Measurements from ENCODE around the gene ANGPT4. TPM values are rescaled to one million over a fixed set of nuclear protein-coding genes. Genes with fewer than 3 reads are reported as not detected.
"Not testable (repeated sequence)": the region's sequence is repeated elsewhere in the genome, so short reads cannot be mapped to it uniquely, and the experiment has no call there.

Gene ANGPT4
- total RNA-seq, 2 experiments from 2014 or later: not detected

DNA sequence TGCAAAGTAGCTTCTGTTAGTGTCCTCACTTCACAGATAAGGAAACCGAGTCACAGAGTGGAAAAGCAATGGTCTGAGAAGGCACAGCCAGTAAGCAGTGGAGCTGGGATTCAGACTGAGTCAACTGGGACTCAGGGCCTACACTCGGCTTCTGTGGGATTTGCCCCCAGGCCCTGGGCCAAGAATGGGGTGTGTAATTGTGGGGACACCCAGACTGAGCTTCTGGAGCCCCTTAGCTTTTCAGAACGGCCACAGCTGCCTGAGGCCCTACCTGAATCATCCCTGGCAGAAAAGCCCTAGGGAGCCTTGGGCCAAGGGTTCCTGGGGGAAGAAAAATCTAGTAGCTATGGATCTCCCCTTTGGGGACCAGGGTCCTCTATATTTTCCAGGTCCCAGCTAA is 6.5 kb downstream of the ANGPT4 start:
- ATAC-seq (ENCODE audit: low read depth) (no peak), DNase-seq (no peak)
- H3K4me1 Mint-ChIP-seq: peaks cover 6% of the 10 kb centered on the region
- no peak overlapping the region for H3K27ac Mint-ChIP-seq
- H3K36me3 Mint-ChIP-seq: no peaks in the 10 kb centered on the region
- peaks cover 2% of the 10 kb centered on the region for H3K27me3 Mint-ChIP-seq
- H3K9me3 Mint-ChIP-seq: no peaks in the 10 kb centered on the region
- no peak overlapping the region for H3K4me3 Mint-ChIP-seq
- POLR2A ChIA-PET: no interaction called here

GRCh38 chr20:906703-907270 is 9.3 kb downstream of the ANGPT4 start:
- Mint-ChIP-seq H3K27ac (no peak overlapping the region), H3K4me3 (no peak overlapping the region)

DNA sequence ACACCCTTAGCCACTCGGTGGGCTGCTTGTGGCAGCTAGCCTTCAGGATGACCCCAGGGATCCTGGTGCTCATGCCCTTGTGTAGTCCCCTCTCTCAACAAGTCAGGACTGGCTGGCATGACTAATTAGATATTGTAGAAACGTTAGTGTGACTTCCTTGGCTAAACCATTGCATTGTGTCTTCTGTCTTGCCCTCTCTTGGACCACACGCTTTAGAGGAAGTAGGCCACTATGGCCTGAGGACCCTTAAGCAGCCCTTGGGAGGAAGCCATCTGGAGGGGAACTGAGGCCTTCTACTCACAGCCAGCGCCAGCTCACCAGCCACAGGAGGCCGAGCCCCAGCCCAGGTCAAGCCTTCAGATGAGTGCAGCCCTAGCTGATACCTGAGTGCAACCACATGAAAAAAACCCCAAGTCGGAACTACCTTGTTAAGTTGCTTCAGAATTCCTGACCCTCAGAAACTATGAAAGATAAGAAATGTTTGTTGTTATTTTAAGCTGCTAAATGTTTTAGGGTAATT is 10.1 kb downstream of the ANGPT4 start:
- H3K4me1 Mint-ChIP-seq: peaks cover 9% of the 10 kb centered on the region
- ATAC-seq (ENCODE audit: low read depth) (no peak), DNase-seq (no peak)
- POLR2A ChIA-PET: no interaction called here
- H3K36me3 Mint-ChIP-seq: no peaks in the 10 kb centered on the region
- no peaks in the 10 kb centered on the region for H3K27me3 Mint-ChIP-seq
- H3K4me3 Mint-ChIP-seq: no peak overlapping the region
- H3K9me3 Mint-ChIP-seq: no peaks in the 10 kb centered on the region
- no peak overlapping the region for H3K27ac Mint-ChIP-seq

More at GRCh38 chr20:906703-907270, 9.3 kb downstream of the ANGPT4 start:
- H3K36me3 Mint-ChIP-seq: no peaks in the 10 kb centered on the region
- POLR2A ChIA-PET: no interaction called here
- H3K4me1 Mint-ChIP-seq: peaks cover 9% of the 10 kb centered on the region
- DNase-seq (no peak), ATAC-seq (ENCODE audit: low read depth) (no peak)
- H3K9me3 Mint-ChIP-seq: no peaks in the 10 kb centered on the region
- H3K27me3 Mint-ChIP-seq: no peaks in the 10 kb centered on the region

DNA sequence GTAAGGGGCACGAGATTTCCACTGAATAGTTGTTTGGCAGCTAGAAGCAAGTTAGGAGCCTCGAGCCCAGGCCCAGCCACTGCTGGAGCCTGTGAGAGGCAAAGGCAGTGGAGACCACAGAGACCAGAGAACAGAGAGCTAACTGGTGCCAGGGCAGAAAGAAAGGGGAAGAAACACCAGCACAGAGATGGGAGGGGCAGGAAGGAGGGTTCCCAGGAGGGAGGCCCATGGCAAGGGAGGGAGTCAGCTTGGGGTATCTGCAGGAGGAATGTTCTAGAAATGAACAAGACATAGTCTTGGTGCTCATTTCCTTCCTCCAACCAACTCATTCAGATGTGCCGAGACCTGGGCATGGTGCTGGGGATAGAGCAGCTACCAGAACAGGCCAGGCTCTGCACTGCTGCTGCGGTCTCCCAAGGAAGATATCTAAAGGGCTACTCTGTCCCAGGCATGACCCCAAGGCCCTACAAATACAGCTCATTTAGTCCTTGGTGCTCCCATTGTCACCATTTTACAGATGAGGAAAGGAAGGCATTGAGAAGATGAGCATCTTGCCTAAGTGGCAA is 10.7 kb downstream of the ANGPT4 start:
- H3K4me3 Mint-ChIP-seq: no peak overlapping the region
- H3K36me3 Mint-ChIP-seq: no peaks in the 10 kb centered on the region
- POLR2A ChIA-PET: no interaction called here
- H3K4me1 Mint-ChIP-seq: peaks cover 9% of the 10 kb centered on the region
- no peak overlapping the region for H3K27ac Mint-ChIP-seq
- no peak for ATAC-seq (ENCODE audit: low read depth)
- DNase-seq: no peak
- H3K27me3 Mint-ChIP-seq: no peaks in the 10 kb centered on the region
- no peaks in the 10 kb centered on the region for H3K9me3 Mint-ChIP-seq

- Mint-ChIP-seq H3K9me3 (no peaks in the 10 kb centered on the region), H3K27me3 (no peaks in the 10 kb centered on the region), H3K27ac (no peak overlapping the region), H3K36me3 (no peaks in the 10 kb centered on the region), H3K4me3 (no peak overlapping the region), H3K4me1 (peaks cover 9% of the 10 kb centered on the region)
- no peak for DNase-seq
- ATAC-seq (ENCODE audit: low read depth): no peak
- POLR2A ChIA-PET: no interaction called here
These were observed 12.0 kb downstream of the ANGPT4 start for GRCh38 chr20:904039-904545.

DNA sequence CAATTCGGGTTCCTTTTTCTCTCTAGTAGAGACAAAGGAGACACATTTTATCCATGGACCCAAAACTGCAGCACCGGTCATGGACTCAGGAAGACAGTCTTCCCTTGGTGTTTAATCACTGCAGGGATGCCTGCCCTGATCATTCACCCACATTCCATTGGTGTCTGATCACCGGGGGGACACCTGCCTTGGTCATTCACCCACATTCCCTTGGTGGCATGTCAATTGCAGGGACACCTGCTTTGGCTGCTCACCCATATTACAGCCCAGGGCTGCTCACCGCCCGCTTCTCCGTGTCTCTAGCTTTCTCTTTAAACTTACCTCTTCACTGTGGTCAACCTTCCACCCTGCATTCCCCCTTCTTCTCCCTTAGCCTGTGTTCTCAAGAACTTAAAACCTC is 18.7 kb downstream of the ANGPT4 start:
- H3K36me3 Mint-ChIP-seq, H3K27ac Mint-ChIP-seq: not testable (repeated sequence)

DNA sequence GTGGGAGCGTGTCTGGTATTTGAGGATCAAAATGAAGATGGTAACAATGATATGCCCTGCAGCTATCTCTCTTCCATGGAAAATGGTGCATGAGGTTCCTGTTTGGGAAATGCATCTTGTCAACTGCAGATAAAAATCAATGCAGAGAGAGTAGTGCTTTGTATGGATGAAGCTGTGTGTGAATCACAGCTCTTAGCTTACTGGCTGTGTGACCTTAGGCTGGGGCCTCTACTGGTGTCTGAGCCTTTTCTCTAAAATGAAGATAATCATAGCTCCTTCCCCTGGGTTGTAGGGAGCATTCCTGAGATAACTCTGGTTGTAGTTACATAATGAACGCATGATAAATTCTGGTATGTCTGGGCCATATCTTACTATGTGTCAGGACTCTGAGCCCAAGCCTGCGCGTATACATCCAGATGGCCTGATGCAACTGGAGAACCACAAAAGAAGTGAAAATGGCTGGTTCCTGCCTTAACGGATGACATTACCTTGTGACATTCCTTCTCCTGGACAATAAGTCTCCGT is 19.6 kb downstream of the ANGPT4 start:
- Mint-ChIP-seq H3K27me3 (peaks cover 14% of the 10 kb centered on the region), H3K4me1 (no peaks in the 10 kb centered on the region), H3K36me3 (no peaks in the 10 kb centered on the region), H3K4me3 (no peak overlapping the region), H3K9me3 (no peaks in the 10 kb centered on the region), H3K27ac (no peak overlapping the region)
- DNase-seq (no peak), ATAC-seq (ENCODE audit: low read depth) (no peak)
- POLR2A ChIA-PET: no interaction called here

More for the DNA sequence above, 18.7 kb downstream of the ANGPT4 start:
- H3K9me3 Mint-ChIP-seq; ATAC-seq (ENCODE audit: low read depth); H3K4me3 Mint-ChIP-seq; POLR2A ChIA-PET; H3K4me1 Mint-ChIP-seq; DNase-seq: not testable (repeated sequence)
- peaks cover 14% of the 10 kb centered on the region for H3K27me3 Mint-ChIP-seq

GRCh38 chr20:892371-892770 is 23.8 kb downstream of the ANGPT4 start:
- ATAC-seq (ENCODE audit: low read depth); H3K4me3 Mint-ChIP-seq; POLR2A ChIA-PET; H3K36me3 Mint-ChIP-seq; H3K9me3 Mint-ChIP-seq; H3K27ac Mint-ChIP-seq; H3K4me1 Mint-ChIP-seq; DNase-seq: not testable (repeated sequence)
- peaks cover 12% of the 10 kb centered on the region for H3K27me3 Mint-ChIP-seq

DNA sequence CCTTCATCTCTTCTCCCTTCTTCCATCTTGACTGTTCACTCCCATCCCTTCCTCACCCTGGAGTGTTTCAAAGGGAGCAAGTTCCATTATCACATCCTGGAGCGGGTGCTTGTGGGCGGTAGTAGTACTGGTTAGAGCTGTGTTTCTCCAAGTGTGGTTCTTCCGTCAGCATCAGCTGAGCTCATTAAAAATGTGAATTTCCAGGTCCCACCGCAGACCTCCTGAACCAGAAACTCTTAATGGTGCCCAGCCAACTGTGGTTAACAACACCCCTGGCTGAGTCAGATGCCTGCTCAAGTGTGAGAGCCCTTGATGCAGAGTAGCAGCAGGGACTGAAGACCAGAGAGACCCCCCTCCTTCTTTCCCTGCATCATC is 24.4 kb downstream of the ANGPT4 start:
- Mint-ChIP-seq H3K36me3 (no peaks in the 10 kb centered on the region), H3K4me1 (no peaks in the 10 kb centered on the region), H3K27ac (no peak overlapping the region), H3K27me3 (peaks cover 12% of the 10 kb centered on the region), H3K9me3 (no peaks in the 10 kb centered on the region), H3K4me3 (no peak overlapping the region)
- POLR2A ChIA-PET: no interaction called here
- ATAC-seq (ENCODE audit: low read depth): no peak
- no peak for DNase-seq

GRCh38 chr20:891058-891705 is 25.0 kb downstream of the ANGPT4 start:
- Mint-ChIP-seq H3K9me3 (no peaks in the 10 kb centered on the region), H3K27me3 (peaks cover 10% of the 10 kb centered on the region), H3K36me3 (no peaks in the 10 kb centered on the region), H3K4me3 (no peak overlapping the region), H3K27ac (no peak overlapping the region), H3K4me1 (no peaks in the 10 kb centered on the region)
- ATAC-seq (ENCODE audit: low read depth) (no peak), DNase-seq (no peak)
- POLR2A ChIA-PET: no interaction called here

- Mint-ChIP-seq H3K4me1 (peaks cover 2% of the 10 kb centered on the region), H3K9me3 (no peaks in the 10 kb centered on the region), H3K36me3 (no peaks in the 10 kb centered on the region), H3K4me3 (no peak overlapping the region), H3K27ac (no peak overlapping the region), H3K27me3 (peaks cover 11% of the 10 kb centered on the region)
- POLR2A ChIA-PET: no interaction called here
- DNase-seq (no peak), ATAC-seq (ENCODE audit: low read depth) (no peak)
These were observed 25.5 kb downstream of the ANGPT4 start for GRCh38 chr20:890666-891057.

DNA sequence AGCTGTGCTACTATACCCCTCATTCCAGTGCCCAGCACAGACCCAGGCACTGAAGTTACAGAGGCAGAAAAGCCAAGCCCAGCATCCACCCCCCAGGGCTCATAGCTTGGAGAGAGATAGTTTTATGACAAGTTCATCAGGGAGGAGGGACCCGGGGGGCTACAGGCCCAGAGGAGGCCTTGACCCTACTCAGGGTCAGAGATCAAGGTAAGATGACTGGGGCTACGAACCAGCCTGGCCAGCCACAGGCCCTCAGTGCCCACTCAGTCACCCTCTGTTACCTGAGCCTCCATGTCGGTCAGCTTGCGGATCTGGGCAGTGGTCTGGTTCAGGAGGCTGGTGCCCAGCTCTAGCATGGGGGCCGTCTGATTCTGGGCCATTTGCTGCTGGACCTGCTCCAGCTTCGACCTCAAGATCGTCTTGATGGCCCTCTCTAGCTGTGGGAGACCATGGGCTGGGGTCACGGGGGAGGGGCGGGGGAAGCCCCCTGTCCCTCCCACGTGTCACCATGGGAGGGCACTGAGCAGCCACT is 26.1 kb downstream of the ANGPT4 start:
- Mint-ChIP-seq H3K27ac (no peak overlapping the region), H3K27me3 (peaks cover 17% of the 10 kb centered on the region), H3K4me1 (peaks cover 3% of the 10 kb centered on the region), H3K36me3 (no peaks in the 10 kb centered on the region), H3K9me3 (no peaks in the 10 kb centered on the region), H3K4me3 (no peak overlapping the region)
- DNase-seq (no peak), ATAC-seq (ENCODE audit: low read depth) (no peak)
- POLR2A ChIA-PET: no interaction called here

DNA sequence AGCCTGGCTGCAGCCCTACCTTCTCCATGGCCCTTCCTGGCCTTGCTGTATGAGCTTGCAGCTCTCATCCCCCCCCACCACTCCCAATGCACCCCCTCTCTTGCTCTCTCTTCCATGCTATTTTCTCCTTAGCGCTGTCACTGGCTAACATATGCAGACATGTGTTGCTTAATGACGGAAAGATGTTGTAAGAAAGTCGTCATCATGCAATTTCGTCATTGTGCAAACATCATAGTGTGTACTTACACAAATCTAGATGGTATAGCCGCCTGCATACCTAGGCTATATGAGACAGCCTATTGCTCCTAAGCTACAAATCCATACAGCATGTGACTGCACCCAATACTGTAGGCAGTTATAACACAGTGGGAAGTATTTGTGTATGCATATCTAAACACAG is 27.0 kb downstream of the ANGPT4 start:
- Mint-ChIP-seq H3K36me3 (peaks cover 2% of the 10 kb centered on the region), H3K4me3 (no peak overlapping the region), H3K27ac (no peak overlapping the region), H3K27me3 (peaks cover 17% of the 10 kb centered on the region), H3K4me1 (peaks cover 3% of the 10 kb centered on the region), H3K9me3 (no peaks in the 10 kb centered on the region)
- POLR2A ChIA-PET: no interaction called here
- ATAC-seq (ENCODE audit: low read depth) (no peak), DNase-seq (no peak)

GRCh38 chr20:888057-888456 is 28.1 kb downstream of the ANGPT4 start:
- no peak for ATAC-seq (ENCODE audit: low read depth)
- POLR2A ChIA-PET: interaction anchor here (1.3 kb wide), 1 partner anchor 54 kb away, joined by 5 read pairs; the partner anchor contains the start of gene FAM110A
- Mint-ChIP-seq H3K4me3 (no peak overlapping the region), H3K27me3 (peaks cover 11% of the 10 kb centered on the region), H3K36me3 (peaks cover 4% of the 10 kb centered on the region), H3K9me3 (no peaks in the 10 kb centered on the region), H3K27ac (no peak overlapping the region), H3K4me1 (peaks cover 3% of the 10 kb centered on the region)
- no peak for DNase-seq
